NCI-H526 treated with DMSO at 0.1 percent for 48 hours (cell line): ENCODE measurements around the gene DPEP1.
"Not testable (repeated sequence)": the region's sequence is repeated elsewhere in the genome, so short reads cannot be mapped to it uniquely, and the experiment has no call there.

ENCODE experiments used
- DNase-seq: peaks from one replicate; lab custom pipeline; 2025; lab: John Stamatoyannopoulos, UW

The DPEP1 gene

DNA sequence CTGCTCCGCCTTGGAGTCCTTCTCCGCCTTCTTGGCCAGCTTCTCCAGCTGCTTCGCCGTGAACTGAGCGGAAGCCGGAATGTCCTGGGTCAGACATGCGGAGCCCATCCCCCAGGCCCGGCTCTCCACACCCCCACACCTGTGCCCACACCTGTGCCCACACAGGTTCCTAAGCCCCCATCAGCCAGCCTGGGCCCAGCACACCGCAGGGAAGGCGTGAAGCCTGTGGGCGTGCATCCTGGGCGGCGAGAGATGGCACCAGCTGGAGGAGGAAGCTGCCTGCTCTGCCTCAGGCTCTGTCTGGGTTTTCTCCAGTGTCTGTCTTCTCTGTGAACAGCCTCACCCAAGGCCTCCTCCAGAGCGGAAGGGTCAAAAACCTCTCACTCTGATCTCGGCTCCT lies 38.1 kb downstream of the DPEP1 start:
- DNase-seq, result no peak

DNA sequence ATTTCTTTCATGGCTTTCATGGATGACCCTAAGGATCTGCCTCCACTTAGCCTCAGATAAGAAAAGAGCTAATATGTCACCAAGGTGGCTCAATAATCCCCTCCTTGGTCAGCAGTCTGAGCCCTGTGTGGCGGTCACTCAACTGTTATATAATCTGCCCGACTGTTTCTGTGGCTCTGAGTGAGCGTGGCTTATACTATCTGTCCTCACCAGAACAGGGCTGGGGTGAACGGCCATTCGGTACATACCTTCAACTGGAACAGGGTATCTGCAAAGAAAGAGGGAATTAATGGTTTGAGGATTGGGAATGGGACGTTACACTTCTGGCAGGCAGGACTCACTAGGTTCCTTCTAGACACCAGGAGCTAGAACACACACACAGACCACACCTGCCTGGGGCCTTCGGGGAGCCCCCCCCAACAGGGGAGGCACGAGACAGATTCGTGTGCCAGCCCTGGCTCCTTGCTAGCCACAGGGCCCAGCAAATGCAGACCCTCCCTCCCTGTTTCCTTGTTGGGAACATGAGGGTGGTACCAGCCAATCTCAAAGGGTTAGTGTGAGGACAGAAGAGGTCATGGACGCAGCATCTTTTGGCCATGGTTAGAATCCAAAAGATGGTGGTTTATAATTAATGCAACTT lies 40.3 kb downstream of the DPEP1 start:
- DNase-seq, result no peak

DNA sequence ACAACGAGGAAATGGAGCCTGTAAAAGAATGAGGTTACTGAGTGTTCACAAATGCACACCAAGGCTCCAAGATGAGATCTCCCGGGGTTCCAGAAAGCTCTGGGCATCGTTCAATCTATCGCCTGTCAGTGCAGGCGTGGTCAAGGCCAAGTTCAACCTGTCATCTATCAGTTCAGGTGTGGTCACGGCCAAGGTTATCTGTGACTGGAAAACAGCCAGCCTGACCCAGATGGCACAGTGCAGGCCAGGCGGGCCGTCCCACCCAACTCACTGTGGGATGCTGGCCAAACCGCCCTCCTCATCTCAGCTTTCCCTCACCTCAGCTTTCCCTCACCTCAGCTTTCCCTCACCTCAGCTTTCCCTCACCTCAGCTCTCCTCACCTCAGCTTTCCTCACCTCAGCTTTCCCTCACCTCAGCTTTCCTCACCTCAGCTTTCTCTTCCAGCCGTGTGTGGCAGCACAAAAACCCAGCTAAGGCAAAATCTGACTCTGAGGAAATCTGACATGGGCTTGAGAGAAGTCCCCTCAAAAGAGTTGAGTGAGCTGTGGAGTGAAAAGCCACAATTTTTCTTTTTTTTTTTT lies 41.7 kb downstream of the DPEP1 start:
- DNase-seq, result no peak

DNA sequence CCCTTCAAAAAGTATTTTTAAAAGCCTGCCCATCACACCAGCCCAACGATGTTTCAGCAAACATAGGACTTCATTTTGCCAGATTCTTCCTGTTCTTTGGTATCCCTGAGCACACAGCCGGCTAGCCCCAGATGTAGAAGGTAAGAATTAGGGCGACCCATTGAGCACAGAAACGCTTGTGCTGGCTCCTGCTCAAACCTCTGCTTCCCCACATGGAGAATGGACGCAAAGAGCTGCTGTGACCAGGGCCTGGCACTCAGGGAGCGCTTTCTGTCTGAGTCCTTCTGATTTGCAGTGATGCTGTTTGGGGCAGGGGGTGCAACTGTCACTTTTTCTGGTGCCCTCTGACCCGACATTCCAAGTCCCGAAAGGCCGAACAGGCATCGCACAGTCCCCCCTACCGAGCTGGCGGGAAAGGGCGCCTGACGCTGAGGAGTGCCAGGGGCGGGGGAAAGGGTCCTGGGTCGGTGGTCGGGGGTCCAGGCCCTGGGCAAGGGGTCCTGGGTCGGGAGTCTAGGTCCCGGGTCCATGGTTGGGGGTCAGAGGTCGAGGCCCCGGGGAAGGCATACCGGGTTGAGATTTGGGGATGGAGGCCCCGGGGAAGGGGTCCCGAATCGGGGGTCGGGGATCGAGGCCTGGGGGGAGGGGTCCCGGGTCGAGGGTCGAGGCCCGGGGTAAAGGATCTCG lies 43.1 kb downstream of the DPEP1 start:
- DNase-seq, result no peak

DNA sequence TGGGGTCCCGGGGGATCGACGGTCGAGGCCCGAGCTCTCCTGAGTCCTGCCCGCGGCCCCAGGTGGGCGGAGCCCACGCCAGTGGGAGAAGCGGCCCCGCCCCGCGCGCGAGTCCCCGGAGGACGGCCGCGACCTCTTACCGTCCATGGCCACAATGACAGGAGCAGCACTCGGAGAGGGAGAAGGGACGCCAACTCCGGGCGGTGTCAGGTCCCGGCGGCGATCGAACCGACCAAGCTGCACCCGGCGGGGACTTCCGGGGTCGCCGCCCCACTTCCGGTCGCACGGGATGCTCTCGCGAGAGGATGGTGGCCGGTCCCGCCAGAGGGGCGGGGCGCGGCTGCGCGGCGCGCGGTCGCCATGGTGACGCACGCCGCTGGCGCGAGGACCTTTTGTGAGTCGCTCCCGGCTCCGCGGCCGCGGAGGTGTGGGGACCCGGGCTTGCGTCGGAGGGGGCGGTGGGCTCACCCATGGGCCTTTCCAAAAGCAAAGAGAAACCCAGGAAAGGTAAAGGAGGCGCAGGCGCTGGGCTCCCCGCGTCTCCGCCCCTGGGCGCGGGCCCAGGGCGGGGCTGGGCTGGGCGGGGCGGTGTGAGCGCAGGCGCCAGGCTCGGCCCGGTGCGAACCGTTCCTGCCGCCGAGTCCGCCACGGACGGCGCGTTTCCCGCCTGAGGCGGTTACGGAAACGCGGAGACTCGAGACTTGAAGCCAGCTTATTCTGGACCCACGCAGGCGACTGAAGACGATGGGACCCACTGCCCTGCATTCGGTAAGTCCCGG lies 44.2 kb downstream of the DPEP1 start, which contains the start of the genes CHMP1A and SPATA33:
Gene CHMP1A, minus strand, starts transcription at position 267 of the 779 bp plus-strand sequence. Its CDS starts 120 bp downstream, at position 147.
Gene SPATA33, plus strand, starts transcription at position 395 of the 779 bp plus-strand sequence. Its CDS starts 76 bp downstream, at position 471.
- DNase-seq, result peak; percentile 32

DNA sequence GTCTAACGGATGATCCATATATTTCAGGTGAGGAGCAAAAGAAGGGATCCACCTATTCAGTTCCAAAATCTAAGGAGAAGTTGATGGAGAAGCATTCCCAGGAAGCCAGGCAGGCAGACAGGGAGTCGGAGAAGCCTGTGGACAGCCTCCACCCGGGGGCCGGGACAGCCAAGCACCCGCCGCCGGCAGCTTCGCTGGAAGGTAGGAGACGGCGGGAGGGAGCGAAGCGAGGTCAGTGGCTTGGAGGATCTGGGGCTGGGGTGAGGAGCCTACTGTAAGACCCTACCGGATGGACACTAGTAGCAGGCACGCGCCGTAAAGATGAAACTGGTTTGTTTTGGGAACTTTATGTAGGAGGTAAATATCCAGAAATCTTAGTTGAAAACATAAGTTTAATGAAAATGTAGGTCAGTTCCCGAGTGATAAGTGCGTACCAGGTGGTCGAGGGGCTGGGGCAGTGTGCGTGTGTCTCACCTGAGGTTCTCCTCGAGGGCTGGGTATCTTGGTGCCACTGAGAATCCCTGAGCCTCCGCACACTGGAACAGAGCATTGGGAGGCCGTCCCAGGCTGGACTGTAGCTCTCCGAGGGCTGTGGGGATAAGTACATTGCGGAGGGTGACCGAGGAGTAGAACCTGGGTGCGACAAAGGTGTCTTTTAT lies 44.9 kb downstream of the DPEP1 start:
- DNase-seq, result no peak

DNA sequence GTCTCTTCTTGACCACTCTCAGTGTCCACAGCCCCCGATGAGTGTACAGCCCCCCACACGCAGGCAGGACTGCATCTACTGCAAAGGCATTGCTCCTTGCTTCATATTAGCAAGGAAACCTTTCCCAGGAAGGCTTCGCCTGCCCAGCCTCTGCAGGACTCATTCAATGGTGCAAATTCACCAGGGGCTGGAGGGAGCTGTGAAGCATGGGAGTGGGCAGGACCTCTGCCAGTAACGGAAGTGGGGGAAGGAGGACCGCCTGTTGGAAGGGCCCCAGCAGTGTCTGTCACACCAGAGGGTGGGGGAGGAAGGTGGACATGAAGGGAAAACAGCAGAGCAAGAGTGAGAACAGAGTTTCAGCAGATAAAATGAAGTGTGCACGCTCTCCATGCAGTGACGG lies 46.7 kb downstream of the DPEP1 start:
- no peak for DNase-seq

DNA sequence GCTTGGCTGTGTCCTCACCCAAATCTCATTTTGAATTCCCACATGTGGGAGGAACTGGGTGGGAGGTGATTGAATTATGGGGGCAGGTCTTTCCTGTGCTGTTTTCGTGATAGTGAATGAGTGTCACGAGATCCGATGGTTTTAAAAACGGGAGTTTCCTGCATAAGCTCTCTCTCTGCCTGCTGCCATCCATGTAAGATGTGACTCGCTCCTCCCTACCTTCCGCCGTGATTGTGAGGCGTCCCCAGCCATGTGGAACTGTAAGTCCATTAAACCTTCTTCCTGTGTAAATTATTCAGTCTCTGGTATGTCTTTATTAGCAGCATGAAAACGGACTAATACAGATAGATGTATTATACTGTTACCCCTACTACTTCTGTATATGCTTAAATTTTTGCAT lies 47.8 kb downstream of the DPEP1 start:
- DNase-seq, result no peak

DNA sequence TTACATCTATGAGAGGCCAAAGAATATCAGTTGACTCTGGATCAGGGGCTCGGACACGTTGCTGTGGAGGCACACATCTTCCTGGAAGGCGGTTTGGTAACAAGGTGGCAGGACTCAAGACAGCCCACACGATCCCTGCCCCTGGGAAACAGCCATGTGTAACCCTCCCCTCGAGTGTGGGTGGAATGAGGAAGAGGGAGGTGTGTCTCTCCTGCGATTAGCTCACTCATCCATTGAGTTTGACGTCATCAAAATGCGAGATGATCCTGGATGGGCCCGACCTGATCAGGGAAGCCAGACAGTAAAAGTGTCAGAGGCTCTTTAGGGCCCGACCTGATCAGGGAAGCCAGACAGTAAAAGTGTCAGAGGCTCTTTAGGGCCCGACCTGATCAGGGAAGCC lies 50.8 kb downstream of the DPEP1 start:
- DNase-seq, result not testable (repeated sequence)

DNA sequence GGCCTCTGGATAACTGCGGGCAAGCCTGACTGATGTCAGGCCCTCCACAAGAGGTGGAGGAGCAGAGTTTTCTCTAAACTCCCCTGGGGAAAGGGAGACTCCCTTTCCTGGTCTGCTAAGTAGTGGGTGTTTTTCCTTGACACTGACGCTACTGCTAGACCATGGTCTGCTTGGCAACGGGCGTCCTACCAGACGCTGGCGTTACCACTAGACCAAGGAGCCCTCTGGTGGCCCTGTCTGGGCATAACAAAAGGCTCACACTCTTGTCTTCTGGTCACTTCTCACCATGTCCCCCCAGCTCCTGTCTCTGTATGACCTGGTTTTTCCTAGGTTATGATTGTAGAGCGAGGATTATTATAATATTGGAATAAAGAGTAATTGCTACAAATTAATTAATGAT lies 53.6 kb downstream of the DPEP1 start:
- not testable (repeated sequence) for DNase-seq

DNA sequence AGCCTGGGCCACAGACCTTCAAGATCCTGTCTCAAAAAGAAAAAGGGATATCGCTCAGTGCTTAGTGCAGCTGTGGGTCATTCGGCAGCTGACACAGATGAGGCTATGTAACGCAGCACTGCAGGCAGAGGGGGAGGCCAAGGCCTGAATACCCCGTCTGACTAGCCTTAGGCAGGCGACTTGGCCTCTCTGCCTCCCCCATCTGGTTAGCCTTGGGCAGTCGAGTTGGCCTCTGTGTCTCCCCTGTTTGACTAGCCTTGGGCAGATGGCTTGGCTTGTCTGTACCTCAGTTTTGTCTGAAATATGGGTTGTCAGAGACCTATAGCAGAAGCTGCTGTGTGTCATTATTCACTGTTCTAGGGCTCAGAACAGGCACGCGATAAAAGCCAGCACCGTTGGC lies 54.2 kb downstream of the DPEP1 start:
- DNase-seq, result no peak

DNA sequence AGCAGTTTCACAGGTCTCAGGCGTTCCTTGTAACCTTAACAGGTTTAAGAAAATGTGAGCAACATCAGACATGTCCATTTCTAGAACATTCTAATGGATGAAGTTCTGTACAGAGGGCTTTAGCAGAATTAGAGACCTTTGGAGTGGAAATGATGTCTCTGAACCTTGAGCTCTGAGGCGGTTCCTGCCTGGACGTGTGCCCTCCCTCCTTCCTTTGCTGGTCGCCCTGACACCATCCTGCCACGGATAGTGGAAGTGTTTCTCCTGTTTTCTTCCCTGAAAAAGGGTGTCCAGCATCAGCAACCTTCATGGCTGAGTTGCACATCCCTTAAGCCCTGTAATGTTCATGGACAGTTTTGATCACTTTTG lies 55.3 kb downstream of the DPEP1 start:
- no peak for DNase-seq

DNA sequence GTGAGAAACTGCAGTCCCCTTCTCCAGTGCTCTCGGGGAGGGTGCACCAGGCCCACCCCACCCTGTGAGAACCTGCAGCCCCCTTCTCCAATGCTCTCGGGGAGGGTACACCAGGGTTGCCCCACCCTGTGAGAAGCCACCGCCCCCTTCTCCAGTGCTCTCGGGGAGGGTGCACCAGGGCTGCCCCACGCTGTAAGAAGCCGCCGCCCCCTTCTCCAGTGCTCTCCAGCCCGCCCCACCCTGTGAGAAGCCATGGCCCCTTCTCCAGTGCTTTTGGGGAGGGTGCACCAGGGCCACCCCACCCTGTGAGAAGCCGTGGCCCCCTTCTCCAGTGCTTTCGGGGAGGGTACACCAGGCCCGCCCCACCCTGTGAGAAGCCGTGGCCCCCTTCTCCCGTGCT lies 56.3 kb downstream of the DPEP1 start:
- no peak for DNase-seq

DNA sequence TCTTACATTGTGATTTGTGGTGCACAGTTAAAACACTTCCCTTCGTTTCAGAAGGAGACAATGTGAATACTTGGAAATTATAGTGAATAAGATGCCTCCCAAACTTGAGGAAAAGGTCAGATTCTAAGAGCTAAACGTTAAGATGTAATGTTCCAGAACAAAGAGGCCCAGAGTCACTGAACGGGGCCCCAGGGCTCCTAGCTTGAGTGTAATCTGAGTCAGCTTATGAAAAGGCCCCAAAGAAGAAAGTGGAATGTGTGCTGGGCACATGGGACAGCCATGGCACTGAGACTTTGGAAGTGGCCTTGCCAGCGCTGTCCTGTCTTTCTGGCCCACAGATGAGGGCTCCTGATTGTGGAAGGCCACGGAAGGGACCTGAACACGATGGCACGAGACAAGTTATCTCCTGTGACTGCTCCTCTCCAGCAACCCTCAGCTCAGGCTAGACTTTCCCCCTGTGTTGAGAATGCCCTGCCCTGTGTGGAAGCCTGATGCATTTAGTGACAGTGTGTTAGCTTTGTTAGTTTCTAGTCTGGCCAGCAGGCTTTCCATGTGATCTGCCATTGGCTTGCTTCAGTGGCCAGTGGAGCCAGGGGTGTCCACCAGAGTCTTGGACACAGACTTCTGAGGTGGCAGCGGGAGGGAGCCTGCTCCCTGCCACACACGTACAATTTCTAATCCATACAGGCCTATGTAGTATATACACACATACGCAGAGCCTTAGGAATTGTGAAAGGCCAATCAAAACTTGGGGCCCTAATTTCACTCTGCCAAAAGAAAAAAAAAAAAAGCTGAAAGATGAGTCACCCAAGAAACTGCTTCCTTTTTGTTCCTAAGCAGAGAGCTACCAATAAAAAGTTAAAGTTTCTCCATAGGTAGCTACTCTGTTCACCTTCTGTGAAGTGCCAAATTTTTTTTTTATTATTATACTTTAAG lies 57.3 kb downstream of the DPEP1 start:
- DNase-seq, result no peak

DNA sequence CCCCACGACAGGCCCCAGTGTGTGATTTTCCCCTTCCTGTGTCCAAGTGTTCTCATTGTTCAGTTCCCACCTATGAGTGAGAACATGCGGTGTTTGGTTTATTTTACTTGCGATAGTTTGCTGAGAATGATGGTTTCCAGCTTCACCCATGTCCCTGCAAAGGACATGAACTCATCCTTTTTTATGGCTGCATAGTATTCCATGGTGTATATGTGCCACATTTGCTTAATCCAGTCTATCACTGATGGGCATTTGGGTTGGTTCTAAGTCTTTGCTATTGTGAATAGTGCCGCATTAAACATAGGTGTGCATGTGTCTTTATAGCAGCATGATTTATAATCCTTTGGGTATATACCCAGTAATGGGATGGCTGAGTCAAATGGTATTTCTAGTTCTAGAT lies 58.1 kb downstream of the DPEP1 start:
- not testable (repeated sequence) for DNase-seq

DNA sequence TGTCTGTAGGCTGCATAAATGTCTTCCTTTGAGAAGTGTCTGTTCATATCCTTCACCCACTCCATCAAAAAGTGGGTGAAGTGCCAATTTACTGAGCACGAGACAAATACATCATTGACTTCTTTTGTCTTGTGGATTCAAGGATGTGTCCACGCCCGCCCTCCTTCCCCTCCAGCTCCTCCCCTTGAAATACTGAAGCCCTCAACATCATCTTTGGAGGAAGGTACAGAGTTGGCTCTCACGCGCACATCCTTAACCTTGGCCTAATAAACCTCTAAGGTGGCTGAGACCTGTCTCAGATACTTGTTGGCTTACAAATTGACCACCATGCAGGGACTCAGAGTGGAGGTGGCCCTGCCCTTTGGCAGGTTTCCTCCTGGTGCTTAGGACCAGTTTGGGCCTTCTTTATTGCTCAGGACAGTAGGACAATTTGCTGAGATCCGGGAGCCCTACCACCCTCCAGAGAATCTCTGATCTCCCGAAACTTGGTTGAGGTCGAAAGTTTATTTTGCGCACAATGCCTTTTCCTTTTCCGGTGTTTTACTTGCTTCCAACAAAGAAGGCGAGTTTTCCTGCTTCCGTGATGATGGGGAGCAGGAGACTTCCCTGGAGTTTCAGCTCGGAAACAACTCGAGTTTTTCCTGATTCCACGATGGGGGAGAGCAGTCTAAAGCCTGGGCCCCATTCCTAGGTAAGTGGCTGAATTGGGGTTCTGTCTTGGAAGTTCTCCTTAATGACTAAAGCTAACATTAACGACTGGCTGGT lies 58.9 kb downstream of the DPEP1 start:
- DNase-seq, result no peak

DNA sequence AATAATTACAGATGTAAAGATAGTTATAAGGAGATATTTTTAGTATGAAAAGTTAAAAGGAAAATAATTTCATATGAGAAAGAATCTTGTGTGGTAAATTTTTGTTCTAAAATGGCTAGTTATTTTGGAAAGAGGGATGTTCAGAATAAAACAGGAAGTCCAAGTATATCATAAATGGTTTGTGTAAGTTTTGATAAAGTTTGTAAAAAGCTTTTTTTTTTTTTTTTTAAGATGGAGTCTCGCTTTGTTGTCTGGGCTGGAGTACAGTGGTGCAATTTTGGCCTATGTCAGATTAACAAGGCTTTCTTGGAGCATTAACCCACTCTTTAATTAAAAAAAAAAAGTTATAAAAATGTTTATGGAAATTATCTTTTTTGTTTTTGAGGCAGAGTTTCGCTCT lies 64.8 kb downstream of the DPEP1 start:
- no peak for DNase-seq

DNA sequence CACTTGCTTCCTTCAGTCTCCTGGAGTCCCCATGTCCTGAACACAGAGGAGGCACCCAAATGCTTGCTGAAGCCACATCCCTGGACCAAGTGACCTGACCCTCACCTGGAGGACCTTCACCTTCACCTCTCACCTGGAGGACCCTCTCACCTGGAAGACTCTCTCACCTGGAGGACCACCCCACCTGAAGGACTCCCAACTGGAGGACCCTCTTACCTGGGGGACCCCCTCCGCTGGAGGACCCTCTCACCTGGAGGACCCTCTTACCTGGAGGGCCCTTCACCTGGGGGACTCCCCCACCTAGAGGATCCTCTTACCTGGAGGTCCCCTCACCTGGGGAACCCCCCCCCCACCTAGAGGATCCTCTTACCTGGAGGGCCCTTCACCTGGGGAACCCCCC lies 72.5 kb downstream of the DPEP1 start:
- no peak for DNase-seq

DNA sequence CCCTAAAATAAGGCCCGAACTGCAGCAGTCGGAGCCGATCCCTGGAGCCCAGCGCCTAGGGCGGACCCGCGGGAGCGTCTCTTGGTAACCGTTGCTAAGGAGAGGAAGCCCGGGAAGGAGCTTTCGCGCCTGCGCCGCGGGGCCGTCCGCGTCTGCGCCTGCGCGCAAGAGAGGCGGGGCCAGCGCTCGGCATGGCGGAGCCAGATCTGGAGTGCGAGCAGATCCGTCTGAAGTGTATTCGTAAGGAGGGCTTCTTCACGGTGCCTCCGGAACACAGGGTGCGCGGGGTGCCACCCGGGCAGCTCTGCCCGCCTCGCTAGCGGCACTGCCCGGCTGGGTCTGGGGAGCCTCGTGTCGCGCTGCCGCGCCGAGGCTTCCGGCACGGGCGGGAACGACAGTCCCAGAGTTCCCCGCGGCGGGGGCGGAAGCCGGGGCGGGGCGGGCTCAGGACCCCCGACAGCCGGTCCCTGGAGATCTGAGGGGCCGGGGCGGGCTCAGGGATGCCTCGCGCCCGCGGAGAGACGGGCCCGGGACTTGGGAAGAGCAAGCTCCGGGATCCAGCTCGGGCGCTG lies 73.2 kb downstream of the DPEP1 start, which contains the start of gene CDK10:
Gene CDK10, plus strand, starts transcription at position 170 of the 572 bp plus-strand sequence. Its CDS starts 22 bp downstream, at position 192.
- DNase-seq, result peak; percentile 72
